ENCODE results near the gene LRRC18.

The LRRC18 gene

GRCh38 chr10:48872234-48872633, 67.4 kb downstream of the LRRC18 start:
- no peak for DNase-seq
